NCI-H2029 treated with DMSO at 0.1 percent for 48 hours (cell line): ENCODE results near the gene ABHD16A.

Experiments
- DNase-seq: peaks from one replicate; lab custom pipeline; 2025; lab: John Stamatoyannopoulos, UW

ABHD16A gene

DNA sequence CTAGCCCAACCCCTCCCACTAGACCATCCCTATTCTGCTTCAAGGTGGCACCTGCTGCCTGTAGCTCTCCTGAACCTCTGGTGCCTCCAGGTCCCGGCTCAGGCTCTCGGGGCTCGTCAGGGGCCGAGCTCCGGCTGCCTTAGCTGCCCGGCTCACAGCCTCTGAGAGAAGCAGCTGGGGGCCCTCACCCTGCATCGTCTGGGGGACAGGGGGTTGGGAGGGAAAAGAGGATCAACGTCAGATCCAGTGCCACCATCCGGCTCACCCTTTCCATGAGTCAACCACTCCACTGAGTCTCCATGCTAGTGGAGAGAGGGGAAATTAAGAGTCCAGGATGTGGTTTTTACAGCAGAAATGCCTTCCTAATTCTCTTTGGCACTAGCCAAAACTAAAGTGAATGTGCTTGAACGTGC, 63.7 kb downstream of the ABHD16A start:
- DNase-seq: no peak

DNA sequence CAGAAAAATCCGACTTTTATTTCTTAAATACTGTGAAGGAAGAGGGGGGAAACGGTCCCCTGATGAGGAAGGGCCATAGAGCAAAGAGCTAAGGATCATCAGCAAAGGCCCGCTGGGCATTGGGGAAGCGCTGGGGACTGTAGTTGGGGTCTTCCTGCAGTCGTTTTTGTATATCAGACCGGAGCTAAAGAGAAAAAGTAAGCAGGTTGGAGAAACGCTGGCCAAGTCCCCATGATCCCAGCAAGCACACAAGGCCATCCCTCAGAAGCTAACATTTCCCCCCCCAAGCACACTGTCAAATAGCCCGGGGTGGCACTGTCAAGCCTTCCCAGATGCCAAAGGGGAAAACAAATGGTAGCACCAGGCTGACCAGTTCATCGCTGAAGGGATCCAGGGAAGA, 64.1 kb downstream of the ABHD16A start:
- DNase-seq: no peak
